ENCODE data around the gene SFI1.
"Not testable (repeated sequence)": the region's sequence is repeated elsewhere in the genome, so short reads cannot be mapped to it uniquely, and the experiment has no call there.

The SFI1 gene

DNA sequence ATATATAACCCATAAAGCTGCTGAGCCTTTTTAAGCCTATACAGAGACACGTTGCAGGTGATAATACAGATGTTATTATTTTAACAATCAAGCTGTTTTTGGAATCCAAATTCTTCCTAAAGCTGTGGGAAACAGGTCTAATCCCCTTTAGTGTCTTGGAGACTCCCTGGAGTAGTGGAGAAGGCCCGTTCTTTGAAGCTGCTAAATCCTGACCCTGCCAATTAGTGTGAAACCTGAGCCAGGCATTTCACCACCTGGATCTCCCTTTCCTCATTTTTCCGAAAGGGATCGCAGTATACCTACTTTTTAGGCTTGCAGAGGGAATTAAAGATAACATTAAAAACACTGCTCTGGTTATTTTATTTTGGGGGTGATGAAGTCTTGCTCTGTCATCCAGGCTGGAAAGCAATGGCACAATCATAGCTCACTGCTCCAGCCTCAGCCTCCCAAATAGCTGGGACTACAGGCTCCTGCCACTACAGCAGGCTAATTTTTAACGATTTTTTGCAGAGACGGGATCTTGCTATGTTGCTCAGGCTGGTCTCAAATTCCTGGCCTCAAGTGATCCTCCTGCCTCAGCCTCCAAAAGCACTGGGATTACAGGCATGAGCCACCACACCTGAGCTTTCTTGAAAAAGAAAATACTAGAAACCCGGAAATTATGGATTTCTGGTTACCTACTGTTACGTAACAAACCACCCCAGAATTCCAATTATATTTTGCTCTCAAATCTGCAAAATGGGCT, 4.9 kb upstream of the SFI1 start:
- DNase-seq (ENCODE audit: low read depth), result no peak

DNA sequence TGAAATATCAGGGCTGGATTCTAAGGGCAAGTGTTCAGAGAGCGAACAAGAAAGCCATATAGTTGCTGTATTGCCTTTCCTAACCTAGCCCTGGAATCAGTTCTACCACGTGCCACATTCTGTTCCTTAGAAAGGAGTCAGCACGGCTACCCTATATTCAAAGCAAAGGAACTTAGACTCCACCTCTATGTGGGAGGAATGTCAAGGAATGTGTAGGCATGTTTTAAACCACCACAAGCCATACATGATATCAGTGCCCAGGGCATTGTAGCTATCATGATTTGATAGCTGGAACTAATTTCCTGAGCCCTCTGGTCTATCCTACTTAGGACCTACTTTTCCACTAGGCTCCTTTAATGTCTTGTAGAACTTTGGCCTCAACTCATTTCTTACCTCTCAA, 4.2 kb upstream of the SFI1 start:
- DNase-seq (ENCODE audit: low read depth), result no peak

DNA sequence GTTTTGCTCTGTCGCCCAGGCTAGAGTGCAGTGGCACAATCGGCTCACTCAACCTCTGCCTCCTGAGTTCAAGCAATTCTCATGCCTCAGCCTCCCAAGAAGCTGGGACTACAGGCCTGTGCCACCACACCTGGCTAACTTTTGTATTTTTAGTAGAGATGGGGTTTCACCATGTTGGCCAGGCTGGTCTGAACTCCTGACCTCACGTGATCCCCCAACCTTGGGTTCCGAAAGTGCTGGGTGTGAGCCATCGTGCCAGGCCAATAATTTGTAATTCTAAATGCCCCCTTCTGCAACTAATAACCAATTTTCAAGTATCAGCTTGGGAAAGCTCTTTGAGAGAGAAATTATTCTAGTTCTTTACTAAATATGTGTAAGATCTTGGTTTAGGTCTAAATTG, 3.0 kb upstream of the SFI1 start:
- not testable (repeated sequence) for DNase-seq (ENCODE audit: low read depth)

DNA sequence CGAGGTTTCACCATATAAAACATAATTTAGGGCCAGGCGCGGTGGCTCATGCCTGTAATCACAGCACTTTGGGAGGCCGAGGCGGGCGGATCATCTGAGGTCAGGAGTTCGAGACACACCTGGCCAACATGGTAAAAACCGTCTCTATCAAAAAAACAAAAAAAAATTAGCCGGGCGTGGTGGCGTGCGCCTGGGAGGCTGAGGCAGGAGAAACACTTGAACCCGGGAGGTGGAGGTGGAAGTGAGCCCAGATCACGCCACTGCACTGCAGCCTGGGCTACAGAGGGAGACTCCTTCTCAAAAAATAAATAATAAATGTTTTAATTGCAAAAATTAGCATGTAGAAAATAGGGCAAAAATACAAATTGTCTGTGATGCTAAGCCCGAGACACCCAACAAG, 993 bp upstream of the SFI1 start:
- DNase-seq (ENCODE audit: low read depth), result no peak

DNA sequence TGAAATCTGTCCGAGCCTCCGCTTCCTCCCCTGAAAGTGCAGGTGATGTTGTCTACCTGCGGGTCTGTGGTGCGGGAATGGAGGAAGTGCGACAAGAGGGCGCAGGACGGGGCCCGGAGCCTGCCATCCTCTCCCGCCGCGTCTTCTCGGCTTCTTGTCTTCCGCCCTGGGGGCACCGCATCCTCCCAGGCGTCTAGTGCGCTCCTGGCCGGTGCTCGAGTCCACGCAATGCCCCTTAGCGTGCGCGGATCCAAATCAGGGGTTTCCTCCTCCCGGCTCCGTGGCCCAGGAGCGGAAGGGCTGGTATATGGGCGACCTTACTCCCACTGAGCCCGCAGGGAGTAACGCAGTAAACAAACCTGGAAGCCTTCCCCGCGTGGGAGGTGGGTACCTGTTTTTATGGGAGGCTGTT, 405 bp downstream of the SFI1 start:
- peak; percentile 22 for DNase-seq (ENCODE audit: low read depth)

DNA sequence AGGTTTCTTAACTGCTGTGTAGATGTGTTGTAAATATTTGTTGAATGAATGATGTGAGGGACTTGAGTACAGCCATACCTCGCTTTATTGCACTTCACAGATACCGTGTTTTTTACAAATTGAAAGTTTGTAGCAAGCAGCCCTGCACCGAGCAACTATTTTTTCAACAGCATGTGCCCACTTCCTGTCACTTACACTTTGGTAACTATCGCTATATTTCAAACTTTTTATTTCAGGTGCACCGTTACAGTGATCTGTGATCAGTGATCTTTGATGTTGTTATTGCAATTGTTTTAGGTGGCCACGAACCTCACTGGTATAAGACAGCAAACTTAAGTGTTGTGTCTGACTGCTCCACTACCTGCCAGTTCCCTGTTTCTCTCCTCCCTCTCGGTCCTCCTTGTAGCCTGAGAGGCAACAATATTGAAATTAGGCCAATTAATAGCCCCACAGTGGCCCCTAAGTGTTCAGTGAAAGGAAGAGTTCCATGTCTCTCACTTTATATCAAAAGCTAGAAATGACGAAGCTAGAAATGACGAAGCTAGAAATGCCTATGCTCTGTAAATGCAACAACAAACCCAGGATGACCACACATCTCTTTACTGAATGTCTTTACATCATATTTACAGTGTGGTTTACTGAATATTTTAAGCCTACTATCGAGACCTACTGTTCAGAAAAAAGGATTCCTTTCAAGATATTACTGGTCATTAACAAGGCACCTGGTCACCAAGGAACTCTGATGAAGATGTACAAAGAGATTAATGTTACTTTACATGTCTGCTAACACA, 1.0 kb downstream of the SFI1 start:
- no peak for DNase-seq (ENCODE audit: low read depth)

DNA sequence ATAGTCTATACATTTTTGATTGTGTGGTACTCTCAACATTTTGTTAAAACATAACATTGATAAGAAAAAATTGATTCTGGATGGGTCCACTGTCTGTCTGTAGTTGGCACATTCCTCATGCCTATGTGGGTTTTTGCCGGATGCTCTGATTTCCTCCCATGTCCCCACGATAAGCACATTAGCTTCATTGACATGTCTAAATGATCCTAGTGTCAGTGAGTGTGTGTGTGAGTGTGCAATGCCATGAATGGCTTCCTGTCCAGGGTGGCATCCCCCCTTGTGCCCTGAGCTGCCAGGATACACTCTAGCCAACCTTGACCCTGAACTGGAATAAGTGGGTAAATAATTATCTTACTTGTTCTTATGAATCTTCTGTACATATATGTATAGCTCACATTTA, 5.4 kb downstream of the SFI1 start:
- DNase-seq (ENCODE audit: low read depth), result no peak

DNA sequence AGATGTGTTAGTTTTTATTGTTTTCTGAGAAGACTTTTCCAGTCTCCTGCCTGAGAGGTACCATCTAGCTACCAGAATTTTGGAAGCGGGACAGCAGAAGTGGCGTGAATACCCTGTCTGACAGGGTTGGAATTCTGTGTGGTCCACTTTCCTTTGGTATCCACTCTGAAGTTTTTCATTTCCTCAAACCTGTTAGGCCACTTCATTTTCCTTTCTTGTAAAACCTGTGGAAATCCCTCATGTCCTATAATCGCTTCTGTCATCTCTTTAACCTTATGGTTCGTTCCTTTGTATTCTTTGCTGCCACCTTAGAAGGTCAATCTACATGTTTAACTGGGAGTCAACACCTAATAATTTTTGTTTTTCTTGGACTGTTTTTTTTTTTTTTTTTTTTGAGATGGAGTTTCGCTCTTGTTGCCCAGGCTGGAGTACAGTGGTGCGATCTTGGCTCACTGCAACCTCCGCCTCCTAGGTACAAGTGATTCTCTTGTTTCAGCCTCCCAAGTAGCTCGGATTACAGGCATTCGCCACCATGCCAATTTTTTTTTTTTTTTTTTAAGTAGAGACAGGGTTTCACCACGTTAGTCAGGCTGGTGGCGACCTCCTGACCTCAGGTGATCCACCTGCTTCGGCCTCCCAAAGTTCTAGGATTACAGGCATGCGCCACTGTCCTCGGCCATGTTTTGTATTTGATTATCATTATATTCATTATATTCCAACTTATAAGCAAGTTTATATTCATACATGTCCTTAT, 7.1 kb downstream of the SFI1 start:
- DNase-seq (ENCODE audit: low read depth), result no peak

DNA sequence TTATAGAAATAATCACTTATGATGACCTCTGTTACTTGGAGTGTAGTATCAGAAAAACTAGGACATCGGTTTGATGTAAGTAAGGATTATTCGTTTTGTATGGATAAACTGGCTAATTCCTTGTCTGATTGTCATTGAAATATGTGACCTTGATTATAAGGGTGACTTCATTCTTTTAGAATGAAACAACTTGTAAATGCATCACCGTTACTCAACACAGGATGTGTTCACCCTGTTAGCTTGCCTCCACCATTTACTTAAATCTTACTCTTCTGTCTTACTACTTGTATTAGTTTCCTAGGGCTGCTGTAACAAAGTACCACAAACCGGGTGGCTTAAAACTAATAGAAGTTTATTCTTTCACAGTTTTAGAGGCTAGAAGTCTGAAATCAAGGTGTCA, 7.9 kb downstream of the SFI1 start:
- DNase-seq (ENCODE audit: low read depth), result no peak

DNA sequence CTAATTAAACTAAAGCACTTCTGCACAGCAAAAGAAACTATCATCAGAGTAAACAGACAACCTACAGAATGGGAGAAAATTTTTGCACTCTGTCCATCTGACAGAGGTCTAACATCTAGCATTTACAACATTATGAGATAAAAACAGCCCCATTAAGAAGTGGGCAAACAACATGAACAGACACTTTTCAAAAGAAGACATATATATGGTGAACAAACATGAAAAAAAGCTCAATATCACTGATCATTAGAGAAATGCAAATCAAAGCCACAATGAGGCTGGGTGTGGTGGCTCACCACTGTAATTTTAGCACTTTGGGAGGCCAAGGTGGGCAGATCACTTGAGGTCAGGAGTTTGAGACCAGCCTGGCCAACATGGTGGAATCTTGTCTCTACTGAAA, 11.2 kb downstream of the SFI1 start:
- DNase-seq (ENCODE audit: low read depth), result not testable (repeated sequence)

DNA sequence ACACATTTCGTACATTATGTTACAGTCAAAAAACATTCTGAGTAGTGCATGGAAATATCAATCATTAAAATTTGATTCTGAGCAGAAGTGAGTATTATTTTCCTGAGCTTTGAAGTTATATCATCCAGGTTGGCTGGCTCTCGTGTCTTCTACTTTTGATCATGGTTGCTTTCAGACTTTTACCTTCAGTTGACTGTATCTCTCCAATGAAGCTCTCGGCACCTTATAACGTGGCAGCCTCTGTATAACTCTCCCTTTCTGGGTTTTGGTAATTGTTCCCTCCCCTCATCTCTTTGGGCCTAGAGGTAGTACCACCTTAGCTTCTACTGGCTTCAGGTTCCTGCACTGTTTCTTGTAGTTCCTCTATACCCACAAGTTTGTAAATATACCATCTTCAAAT, 12.2 kb downstream of the SFI1 start:
- DNase-seq (ENCODE audit: low read depth), result no peak

DNA sequence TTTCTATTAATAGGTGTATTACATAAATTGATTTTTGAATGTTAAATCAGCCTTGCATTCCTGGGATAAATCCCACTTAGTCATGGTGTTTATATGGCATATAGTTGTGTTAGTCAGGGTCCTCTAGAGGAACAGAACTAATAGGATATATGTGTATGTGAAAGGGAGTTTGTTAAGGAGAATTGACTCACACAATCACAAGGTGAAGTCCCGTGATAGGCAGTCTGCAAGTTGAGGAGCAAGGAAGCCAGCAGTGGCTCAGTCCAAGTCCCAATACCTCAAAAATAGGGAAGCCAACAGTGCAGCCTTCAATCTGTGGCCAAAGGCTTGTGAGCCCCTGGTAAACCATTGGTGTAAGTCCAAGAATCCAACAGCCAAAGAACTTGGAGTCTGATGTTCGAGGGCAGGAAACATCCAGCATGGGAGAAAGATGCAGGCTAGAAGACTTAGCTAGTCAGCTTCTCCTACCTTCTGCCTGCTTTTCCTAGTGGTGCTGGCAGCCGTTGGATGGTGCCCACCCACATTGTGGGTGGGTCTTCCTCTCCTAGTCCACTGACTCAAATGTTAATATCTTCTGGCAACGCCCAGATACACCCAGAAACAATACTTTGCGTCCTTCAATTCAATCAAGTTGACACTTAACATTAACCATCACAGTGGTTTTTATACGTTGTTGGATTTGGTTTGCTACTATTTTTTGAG, 12.9 kb downstream of the SFI1 start:
- no peak for DNase-seq (ENCODE audit: low read depth)

DNA sequence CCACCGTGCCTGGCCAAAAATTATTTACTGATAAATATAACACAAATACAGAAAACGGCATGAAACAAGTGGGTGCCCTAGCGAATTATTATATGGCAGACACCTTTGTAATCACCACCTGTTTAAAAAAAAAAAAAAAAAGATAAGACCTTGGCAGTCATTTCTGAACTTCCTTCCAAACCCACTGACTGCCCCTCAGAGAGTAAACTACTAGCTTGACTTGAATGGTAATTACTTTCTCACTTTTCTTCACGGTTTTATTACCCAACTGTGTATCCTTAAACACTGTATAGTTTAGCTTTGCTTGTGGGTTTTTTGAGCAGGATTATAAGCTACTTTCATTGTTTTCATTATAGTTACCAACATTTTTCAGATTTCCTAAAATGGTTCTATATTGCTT, 23.7 kb downstream of the SFI1 start:
- DNase-seq (ENCODE audit: low read depth), result no peak

DNA sequence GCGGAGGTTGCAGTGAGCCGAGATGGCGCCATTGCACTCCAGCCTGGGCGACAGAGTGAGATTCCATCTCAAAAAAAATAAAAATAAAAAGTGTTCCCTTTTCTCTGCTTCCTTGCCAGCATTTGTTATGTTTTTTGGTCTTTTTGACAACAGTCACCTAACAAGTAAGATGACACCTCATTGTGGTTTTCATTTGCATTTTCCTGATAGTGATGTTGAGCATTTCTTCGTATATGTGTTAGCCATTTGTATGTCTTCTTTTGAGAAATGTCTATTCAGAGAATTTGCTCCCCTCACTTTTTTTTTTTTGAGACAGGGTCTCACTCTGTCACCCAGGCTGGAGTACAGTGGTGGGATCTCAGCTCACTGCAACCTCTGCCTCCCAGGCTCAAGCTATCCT, 27.8 kb downstream of the SFI1 start:
- DNase-seq (ENCODE audit: low read depth), result not testable (repeated sequence)

DNA sequence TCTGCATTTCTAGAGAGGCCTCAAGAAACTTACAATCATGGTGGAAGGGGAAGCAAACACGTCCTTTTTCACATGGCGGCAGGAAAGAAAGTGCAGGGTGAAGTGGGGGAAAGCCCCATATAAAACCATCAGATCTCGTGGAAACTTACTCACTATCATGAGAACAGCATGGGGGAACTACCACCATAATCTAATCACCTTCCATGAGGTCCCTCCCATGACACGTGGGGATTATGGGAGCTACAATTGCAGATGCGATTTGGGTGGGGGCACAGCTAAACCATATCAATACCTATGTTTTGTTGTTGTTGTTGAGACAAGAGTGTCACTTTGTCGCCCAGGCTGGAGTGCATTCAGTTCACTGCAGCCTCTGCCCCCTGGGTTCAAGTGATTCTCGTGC, 29.9 kb downstream of the SFI1 start:
- DNase-seq (ENCODE audit: low read depth), result no peak

DNA sequence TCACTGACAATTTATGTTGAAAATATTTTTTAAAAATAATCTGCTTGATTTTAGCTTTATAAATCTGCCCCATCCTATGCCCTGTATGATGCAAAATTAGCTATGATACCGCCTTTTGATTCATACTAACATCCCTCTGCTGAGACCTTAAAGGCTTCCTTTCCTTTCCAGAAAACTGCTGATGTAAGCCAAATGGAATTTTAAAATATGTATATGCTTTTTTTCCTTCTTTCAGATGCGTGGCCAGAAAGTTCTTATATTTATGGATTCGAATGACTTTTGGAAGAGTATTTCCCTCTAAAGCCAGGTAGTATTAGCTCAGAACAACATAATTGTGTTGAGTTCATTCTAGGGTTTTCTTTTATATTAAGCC, 34.5 kb downstream of the SFI1 start:
- no peak for DNase-seq (ENCODE audit: low read depth)

DNA sequence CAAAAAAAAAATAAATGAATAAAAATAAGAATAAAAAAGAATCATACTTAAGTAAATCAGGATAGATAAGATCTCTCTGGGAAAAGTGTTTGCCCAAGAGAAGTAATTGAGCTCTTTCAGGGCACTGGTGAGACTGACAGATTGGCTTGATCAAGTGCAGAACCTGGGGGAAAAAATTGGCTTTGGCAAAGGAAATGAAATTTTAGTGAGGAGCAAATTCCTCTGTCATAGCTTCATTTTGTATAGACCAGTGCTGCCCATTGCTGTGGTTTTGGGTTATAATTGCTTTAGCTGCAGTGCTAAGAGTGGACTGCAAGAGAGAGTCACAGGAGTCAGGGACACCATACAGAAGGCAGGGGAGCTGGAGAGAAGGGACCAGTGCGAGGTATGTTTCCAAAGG, 35.7 kb downstream of the SFI1 start:
- no peak for DNase-seq (ENCODE audit: low read depth)

DNA sequence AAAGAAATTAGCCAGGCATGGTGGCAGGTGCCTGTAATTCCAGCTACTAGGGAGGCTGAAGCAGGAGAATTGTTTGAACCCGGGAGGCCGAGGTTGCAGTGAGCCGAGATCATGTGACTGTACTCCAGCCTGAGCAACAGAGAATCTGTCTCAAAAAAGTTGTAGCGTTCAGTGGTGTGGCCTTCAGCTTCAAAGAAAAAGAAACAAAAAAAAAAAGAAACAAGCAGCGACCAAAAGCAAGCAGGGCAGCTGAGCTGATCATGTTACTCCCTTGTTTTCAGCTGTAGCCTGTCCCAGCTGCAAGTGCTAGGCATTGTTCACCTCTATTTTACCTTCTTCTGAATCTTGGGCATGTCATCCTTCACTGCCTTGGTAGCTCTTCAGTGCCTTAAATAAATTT, 37.0 kb downstream of the SFI1 start:
- DNase-seq (ENCODE audit: low read depth), result no peak

DNA sequence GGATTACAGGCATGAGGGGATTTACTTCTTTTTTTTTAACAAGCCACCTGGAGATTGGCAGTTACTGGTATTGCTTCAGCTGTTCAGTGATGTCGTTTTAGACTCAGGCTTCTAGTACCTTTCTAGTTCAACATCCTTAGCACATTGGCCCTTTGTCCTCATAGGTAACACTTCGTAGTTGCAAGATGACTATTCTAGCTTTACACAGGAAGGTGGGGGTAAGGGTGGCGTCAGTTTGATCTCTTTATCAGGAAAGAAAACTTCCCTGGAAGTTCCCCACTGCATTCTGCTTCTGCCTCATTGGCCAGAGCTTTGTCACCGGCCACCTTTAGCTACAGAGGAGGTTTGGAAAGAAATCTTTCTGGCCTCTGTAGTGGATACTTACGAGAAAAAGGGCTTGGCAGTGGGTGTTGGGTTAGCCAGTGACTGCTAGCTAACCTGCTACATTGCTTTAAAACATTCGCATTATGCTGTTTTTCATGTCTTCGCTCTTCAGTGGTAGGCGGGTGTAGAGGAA, 40.7 kb downstream of the SFI1 start:
- DNase-seq (ENCODE audit: low read depth), result no peak

DNA sequence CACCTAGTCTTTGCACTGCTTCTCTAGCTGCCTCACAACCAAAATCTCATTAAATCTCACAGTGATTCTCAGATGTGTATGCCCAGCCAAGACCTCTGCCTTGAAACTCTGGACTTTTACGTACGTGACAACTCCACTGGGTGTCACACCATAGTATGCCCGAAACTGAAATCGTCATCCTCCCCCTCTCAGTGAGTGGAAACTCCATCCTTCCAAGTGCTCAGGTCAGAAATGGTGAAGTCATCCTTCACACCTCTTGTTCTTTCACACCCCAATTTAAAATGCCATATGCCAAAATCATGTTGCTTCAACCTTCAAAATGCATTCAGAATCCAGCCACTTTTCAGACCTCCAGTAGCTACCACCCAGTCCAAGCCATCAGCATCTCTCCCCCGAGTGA, 42.5 kb downstream of the SFI1 start:
- no peak for DNase-seq (ENCODE audit: low read depth)

DNA sequence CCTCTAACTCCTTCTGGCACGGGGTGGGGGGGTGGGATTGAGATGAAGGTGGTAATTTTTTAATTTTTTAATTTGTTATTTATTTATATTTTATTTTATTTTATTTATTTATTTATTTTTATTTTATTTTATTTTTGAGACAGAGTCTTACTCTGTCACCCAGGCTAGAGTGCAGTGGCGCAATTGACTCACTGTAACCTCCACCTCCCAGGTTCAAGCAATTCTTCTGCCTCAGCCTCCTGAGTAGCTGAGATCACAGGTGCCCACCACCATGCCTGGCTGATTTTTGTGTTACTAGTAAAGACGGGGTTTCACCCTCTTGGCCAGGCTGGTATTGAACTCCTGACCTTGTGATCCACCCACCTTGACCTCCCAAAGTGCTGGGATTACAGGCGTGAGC, 43.8 kb downstream of the SFI1 start:
- DNase-seq (ENCODE audit: low read depth), result not testable (repeated sequence)

DNA sequence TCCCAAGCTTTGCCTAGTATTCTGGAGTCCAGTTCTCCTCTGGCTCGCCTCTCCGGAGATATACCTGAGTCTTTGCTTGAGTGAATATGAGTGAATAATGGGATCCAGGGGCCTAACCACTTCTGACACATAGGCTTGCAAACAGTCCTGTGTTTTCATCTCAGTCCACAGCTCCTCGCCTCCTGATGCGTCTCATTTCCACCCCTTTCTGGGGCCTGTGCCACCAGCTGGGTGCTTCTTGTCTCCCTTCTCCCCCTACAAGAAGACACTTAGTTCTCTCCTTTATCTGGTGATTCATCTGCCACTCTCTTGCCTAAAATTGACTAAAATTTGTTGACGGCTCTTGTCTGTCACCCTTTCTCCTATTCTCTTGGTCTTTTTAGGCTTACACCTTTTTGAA, 44.6 kb downstream of the SFI1 start:
- no peak for DNase-seq (ENCODE audit: low read depth)
